AG04450 (cell line): ENCODE results near the gene POLR1H. TPM values are rescaled to one million over a fixed set of nuclear protein-coding genes. Genes with fewer than 3 reads are reported as not detected.

ENCODE experiments used
- CTCF ChIA-PET: fragments of 300-600, 350-600 bp; formaldehyde crosslinking; extraction: SDS; loops from one replicate; lab custom pipeline; 2022; ENCODE audit warnings: antibody characterized with exemption, inconsistent platforms; lab: Charles Lee
- POLR2A ChIA-PET: fragments of 350-600 bp; formaldehyde crosslinking; extraction: SDS; loops from one replicate; lab custom pipeline; 2021; ENCODE audit warnings: antibody characterized with exemption, inconsistent platforms; lab: Yijun Ruan, JAX
- DNase-seq: peaks from one replicate; pipeline ENCODE4 v3.0.0-alpha.2; 2011; ENCODE audit warnings: low read depth, low spot score
- H3K27ac ChIP-seq: one replicate; pipeline ENCODE4 v1.5.1; 2012; ENCODE audit warnings: low read depth, low read length, control low read depth
- H3K27me3 ChIP-seq: one replicate; pipeline ENCODE4 v1.6.0; 2012; ENCODE audit warnings: low read length; ENCODE audit not compliant: control insufficient read depth, insufficient read depth
- H3K4me3 ChIP-seq: 2 replicates; pipeline ENCODE4 v1.5.1; 2011; ENCODE audit warnings: mild to moderate bottlenecking, low read depth, low read length, control low read depth
- H3K9me3 ChIP-seq: 2 replicates; pipeline ENCODE4 v1.5.1; 2012; ENCODE audit warnings: low read length; ENCODE audit not compliant: control insufficient read depth, insufficient read depth
- CTCF ChIP-seq: IDR thresholded peaks from 2 replicates; pipeline ENCODE4 v1.5.1; 2011; ENCODE audit warnings: low read depth, low read length, control low read depth, inconsistent platforms
- polyA plus RNA-seq: library from polyadenylated mRNA; depleted of rRNA; stranded (reverse); fragments of >200 nt; gene quantifications from 2 replicates; pipeline ENCODE4 v1.2.3, GENCODE V29; 2011

POLR1H gene
- polyA plus RNA-seq, 1 experiment = 25.0 TPM

- POLR2A ChIA-PET = no interaction called here
- TF ChIP-seq CTCF = no peak
- Histone ChIP-seq H3K9me3 (no peaks in the 10 kb centered on the region), H3K27ac (no peak overlapping the region), H3K4me3 (no peak overlapping the region), H3K27me3 (no peaks in the 10 kb centered on the region)
- no peak for DNase-seq
- CTCF ChIA-PET = interaction anchor here (0.6 kb wide), 1 partner anchor 42 kb away, joined by 3 read pairs; no protein-coding TSS in a partner anchor
Measured at GRCh38 chr6:30055513-30055912, 5.6 kb upstream of the POLR1H start.

GRCh38 chr6:30060606-30061091 lies 416 bp upstream of the POLR1H start:
- Histone ChIP-seq H3K27me3 (no peaks in the 10 kb centered on the region), H3K27ac (peak overlapping the region; percentile 69), H3K4me3 (peak overlapping the region; percentile 96), H3K9me3 (no peaks in the 10 kb centered on the region)
- ChIA-PET POLR2A (interaction anchor here (0.7 to 1.4 kb wide), 6 partner anchors 27 to 96 kb away, joined by 3 to 6 read pairs (median 5); no protein-coding TSS in a partner anchor), CTCF (interaction anchor here (1.4 to 2.3 kb wide), 6 partner anchors 41 to 410 kb away, joined by 4 to 14 read pairs (median 6); no protein-coding TSS in a partner anchor)
- DNase-seq = no peak
- no peak for TF ChIP-seq CTCF

GRCh38 chr6:30061858-30062458 lies 893 bp downstream of the POLR1H start:
- no peak for TF ChIP-seq CTCF
- POLR2A ChIA-PET = interaction anchor here (0.7 to 1.4 kb wide), 4 partner anchors 29 to 151 kb away, joined by 4 to 6 read pairs (median 5); partner anchors contain the start of gene TRIM26
- CTCF ChIA-PET = interaction anchor here (0.6 to 2.3 kb wide), 3 partner anchors 49 to 408 kb away, joined by 3 to 6 read pairs (median 3); no protein-coding TSS in a partner anchor
- Histone ChIP-seq H3K27ac (peak overlapping the region; percentile 78), H3K9me3 (no peaks in the 10 kb centered on the region), H3K27me3 (no peaks in the 10 kb centered on the region), H3K4me3 (peak overlapping the region; percentile 96)
- no peak for DNase-seq

GRCh38 chr6:30062471-30063178 lies 1.6 kb downstream of the POLR1H start:
- no peak overlapping the region for H3K27ac ChIP-seq
- ChIA-PET CTCF (interaction anchor here (0.6 to 1.7 kb wide), 3 partner anchors 40 to 108 kb away, joined by 3 to 7 read pairs (median 5); no protein-coding TSS in a partner anchor), POLR2A (interaction anchor here (0.7 kb wide), 1 partner anchor 151 kb away, joined by 4 read pairs; the partner anchor contains the start of gene TRIM26)
- no peak for TF ChIP-seq CTCF
- no peak overlapping the region; the same call in 1 of the 2 replicates for H3K4me3 ChIP-seq
- no peak for DNase-seq
- H3K27me3 ChIP-seq = no peaks in the 10 kb centered on the region
- H3K9me3 ChIP-seq = no peaks in the 10 kb centered on the region
